Lower leg skin (tissue), 3 donors: ENCODE data around the gene B3GNT2.

Experiments
- POLR2A ChIP-seq, 2 donors: fragments of 450-650 bp; IDR thresholded peaks; one replicate each; pipeline ENCODE4 v1.6.1; 2016 to 2017; ENCODE audit warnings: antibody characterized with exemption in 2 of 2, mild to moderate bottlenecking in 1 of 2, moderate library complexity in 1 of 2
- TF ChIP-seq, protein P1 (sequence below), 3 donors: fragments of 450-650 bp; IDR thresholded peaks; one replicate each; pipeline ENCODE4 v1.5.1; 2016; ENCODE audit warnings: antibody characterized with exemption in 3 of 3, mild to moderate bottlenecking in 3 of 3, moderate library complexity in 2 of 3

DNA sequence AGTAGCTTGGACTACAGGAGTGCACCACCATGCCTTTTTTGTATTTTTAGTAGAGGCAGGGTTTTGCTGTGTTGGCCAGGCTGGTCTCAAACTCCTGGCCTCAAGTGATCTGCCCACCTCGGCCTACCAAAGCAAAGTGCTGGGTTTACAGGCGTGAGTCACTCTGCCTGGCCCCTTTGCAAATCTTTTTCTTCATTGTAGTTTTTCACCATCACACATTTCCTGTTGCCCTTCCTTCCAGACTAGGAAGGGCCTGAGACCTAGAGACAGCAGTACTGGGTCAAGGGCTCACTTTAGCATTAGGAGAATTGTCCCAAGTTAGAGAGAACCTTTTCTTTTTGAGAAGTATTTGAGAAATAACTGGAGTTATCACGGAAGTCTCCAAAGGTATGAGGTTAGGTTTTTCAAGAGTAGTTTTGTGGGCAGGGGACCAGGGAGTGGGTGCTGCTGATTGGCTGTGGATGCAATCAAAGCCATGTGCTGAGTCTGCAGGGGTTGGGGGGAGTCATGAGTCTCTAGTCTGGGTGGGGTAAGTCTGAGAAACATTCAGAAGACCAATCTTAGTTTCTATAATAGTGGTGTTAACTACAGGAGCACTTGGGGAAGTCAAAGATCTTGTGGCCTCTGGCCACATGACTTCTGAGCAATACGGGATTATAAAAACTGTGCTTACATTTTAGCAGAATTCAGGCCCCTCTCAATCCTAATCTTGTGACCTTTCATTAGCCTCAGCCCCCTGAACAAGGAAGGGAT is 23.7 kb downstream of the B3GNT2 start:
- TF ChIP-seq, protein P1, sequence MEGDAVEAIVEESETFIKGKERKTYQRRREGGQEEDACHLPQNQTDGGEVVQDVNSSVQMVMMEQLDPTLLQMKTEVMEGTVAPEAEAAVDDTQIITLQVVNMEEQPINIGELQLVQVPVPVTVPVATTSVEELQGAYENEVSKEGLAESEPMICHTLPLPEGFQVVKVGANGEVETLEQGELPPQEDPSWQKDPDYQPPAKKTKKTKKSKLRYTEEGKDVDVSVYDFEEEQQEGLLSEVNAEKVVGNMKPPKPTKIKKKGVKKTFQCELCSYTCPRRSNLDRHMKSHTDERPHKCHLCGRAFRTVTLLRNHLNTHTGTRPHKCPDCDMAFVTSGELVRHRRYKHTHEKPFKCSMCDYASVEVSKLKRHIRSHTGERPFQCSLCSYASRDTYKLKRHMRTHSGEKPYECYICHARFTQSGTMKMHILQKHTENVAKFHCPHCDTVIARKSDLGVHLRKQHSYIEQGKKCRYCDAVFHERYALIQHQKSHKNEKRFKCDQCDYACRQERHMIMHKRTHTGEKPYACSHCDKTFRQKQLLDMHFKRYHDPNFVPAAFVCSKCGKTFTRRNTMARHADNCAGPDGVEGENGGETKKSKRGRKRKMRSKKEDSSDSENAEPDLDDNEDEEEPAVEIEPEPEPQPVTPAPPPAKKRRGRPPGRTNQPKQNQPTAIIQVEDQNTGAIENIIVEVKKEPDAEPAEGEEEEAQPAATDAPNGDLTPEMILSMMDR (IDR thresholded peaks at IDR 0.05): no peak
- no peak for TF ChIP-seq POLR2A (IDR thresholded peaks at IDR 0.05)
